Neutrophil (primary cell): Measurements from ENCODE around the gene DHRS7C.

Experiments
- H3K27ac ChIP-seq: fragments of 200-600 bp; sonication (generic); 2 replicates; pipeline ENCODE4 v1.5.1; 2016; ENCODE audit warnings: mild to moderate bottlenecking, moderate library complexity
- H3K27me3 ChIP-seq: fragments of 200-600 bp; sonication (generic); 2 replicates; pipeline ENCODE4 v1.6.0; 2016; ENCODE audit warnings: mild to moderate bottlenecking
- H3K36me3 ChIP-seq: fragments of 200-600 bp; sonication (generic); 2 replicates; pipeline ENCODE4 v1.5.1; 2017
- H3K4me1 ChIP-seq, 2 experiments: fragments of 200-600 bp in 1 of 2; sonication (generic) in 1 of 2; 1 replicate in 1 of 2; 2 replicates in 1 of 2; pipeline versions ENCODE4 v1.5.1 to v1.6.1; 2013 to 2016; ENCODE audit warnings: low read depth in 1 of 2, low read length in 1 of 2, mild to moderate bottlenecking in 1 of 2, moderate library complexity in 1 of 2; ENCODE audit not compliant: control insufficient read depth in 1 of 2, insufficient read depth in 1 of 2
- H3K4me3 ChIP-seq, 2 experiments: fragments of 200-600 bp in 1 of 2; sonication (generic) in 1 of 2; 1 replicate in 1 of 2; 2 replicates in 1 of 2; pipeline ENCODE4 v1.5.1; 2013 to 2016; ENCODE audit warnings: low read depth in 1 of 2, low read length in 1 of 2, mild to moderate bottlenecking in 1 of 2, moderate library complexity in 1 of 2
- H3K9me3 ChIP-seq: fragments of 200-600 bp; sonication (generic); 2 replicates; pipeline ENCODE4 v1.5.1; 2016
- CTCF ChIP-seq: fragments of 200-600 bp; sonication (generic); IDR thresholded peaks from 2 replicates; pipeline ENCODE4 v1.5.1; 2016; ENCODE audit warnings: antibody characterized with exemption

Gene DHRS7C

DNA sequence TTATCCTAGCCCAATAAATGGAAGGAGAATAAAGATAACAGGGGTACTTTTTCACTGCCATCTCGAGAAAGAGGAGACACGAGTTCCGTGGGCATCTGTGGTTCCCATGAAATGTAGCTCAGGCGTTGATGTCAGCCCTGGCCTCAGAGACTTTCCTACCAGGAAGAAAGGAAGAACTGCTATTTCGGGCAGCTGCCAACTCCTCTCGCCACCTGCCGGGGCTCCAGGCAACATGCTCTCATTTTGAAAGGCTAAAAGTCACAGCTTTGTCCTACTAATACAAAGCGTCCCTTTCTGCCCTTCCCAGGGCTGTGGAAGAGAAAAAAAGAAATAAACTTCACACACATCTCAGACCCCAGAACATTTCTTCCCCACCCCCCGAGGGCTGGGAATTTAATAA is 65.8 kb downstream of the DHRS7C start:
- no peak overlapping the region for H3K27ac ChIP-seq
- H3K9me3 ChIP-seq: no peaks in the 10 kb centered on the region
- TF ChIP-seq CTCF: no peak
- peaks cover 46 to 47% of the 10 kb centered on the region in 2 experiments for H3K4me1 ChIP-seq
- H3K27me3 ChIP-seq: no peaks in the 10 kb centered on the region
- no peak overlapping the region for H3K4me3 ChIP-seq
- no peaks in the 10 kb centered on the region for H3K36me3 ChIP-seq
